GM18511 (cell line): ENCODE data around the gene COPS3.
A peak's percentile ranks its signal among the peaks of the same experiment; 100 is the strongest.

Experiments
- ATAC-seq: cut with Tn5 transposase; IDR thresholded peaks from one replicate; pipeline ENCODE4 v1.9.1; 2021; ENCODE audit warnings: mild to moderate bottlenecking, moderate library complexity; ENCODE audit not compliant: unreplicated experiment

The COPS3 gene

GRCh38 chr17:17223736-17224135 is 57.3 kb downstream of the COPS3 start:
- no peak for ATAC-seq

GRCh38 chr17:17221329-17221728 is 59.7 kb downstream of the COPS3 start:
- ATAC-seq: no peak

- ATAC-seq: no peak
Measured at GRCh38 chr17:17220529-17220928, 60.5 kb downstream of the COPS3 start.

GRCh38 chr17:17217995-17218394 is 63.1 kb downstream of the COPS3 start:
- ATAC-seq: no peak

DNA sequence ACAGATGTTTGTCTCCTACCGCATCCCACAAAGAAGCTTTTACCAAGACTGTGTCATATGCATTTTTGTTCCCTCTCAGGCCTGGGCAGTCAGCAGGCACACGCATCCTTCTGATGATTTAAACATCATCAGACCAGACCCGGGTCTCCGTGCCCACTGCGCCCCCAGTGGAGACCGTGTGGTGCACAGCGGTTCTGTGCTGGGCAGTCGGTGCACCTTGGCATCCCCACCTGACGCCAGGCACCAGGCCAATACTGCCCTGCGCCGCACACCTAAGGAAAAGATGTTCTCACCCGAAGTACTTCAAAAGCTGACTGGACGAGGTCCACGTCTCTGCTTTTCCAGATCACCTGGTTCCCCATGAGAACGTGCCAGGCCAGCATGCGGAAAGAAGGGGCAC is 64.3 kb downstream of the COPS3 start:
- ATAC-seq: no peak

DNA sequence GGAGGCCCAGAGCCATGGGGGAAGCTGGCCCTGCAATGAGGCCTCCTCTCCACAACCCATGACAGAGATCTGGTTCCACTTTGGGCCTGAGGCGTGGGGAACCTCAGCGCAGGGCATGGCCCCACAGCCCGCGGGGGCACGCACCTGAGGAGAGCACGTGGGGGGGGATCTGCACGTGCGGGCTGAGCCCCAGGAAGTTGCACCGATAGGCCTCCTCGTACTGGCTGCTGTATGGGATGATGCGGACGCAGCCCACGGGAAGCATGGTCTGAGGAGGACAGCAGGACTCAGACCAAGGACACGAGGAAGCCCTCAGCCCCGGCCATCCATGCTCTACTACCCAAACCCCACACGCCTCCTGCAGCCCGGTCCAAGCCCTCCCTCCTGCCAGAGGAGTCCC is 64.8 kb downstream of the COPS3 start:
- ATAC-seq: no peak

DNA sequence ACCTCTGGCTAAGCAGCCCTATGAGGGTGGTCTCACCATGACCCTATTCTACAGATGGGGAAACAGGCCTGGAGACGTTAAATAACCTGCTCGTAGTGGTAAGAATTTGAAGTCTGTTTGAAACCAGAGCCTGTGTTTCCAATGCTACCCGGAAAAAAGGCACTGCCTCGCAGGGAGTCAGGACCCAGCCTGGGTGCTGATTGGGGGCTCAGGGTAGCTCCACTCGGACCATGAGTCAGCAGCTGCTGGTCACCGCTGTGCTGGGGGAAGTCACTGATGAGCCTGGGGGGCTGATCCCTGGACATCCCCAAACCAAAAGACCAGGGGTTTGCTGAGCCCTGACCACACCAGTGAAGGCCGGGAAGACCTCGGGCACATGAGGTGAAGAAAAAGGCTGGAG is 65.5 kb downstream of the COPS3 start:
- ATAC-seq: no peak

- no peak for ATAC-seq
Measured at GRCh38 chr17:17214646-17215436, 66.2 kb downstream of the COPS3 start.

DNA sequence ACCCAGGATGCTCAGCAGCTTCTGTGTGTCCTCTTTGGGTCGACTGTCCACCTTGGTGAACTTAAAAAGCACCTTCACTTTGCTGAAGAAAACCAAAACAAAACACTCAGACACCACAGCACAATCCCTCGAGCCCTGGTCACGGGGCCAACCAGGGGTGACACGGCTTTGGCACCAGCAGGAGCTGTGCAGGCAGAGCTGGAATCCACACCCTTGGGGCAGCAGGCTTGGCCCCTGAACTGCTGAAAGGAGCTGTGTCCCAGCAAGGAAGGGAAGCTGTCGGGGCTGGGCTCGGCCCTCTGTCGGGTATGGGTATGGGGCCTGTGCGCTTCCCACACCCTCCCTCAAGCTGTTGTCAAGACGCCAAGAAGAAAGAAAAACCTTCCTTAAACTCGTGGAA is 67.3 kb downstream of the COPS3 start:
- ATAC-seq: no peak

- no peak for ATAC-seq
Measured at GRCh38 chr17:17207998-17208397, 73.0 kb downstream of the COPS3 start.

DNA sequence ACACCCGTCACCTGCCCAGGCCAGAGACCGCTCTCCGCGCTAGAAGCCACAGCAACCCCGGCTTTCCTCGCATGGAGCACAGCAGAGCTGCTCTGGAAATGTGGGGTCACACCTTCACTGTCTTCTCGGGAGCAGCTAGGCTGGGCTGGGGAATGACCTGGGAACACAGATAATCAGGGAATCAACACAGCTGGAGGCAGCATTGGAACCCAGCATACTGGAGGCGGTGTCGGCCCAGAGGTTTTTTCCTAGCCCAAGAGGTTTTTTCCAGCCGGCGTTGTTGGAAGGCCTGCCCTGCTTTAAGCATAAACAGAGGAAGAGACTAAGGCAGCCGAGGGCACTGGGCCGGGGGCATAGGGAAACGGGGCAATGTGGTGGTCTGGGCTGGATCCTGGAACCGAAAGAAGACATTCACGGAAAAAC is 74.1 kb downstream of the COPS3 start:
- no peak for ATAC-seq

DNA sequence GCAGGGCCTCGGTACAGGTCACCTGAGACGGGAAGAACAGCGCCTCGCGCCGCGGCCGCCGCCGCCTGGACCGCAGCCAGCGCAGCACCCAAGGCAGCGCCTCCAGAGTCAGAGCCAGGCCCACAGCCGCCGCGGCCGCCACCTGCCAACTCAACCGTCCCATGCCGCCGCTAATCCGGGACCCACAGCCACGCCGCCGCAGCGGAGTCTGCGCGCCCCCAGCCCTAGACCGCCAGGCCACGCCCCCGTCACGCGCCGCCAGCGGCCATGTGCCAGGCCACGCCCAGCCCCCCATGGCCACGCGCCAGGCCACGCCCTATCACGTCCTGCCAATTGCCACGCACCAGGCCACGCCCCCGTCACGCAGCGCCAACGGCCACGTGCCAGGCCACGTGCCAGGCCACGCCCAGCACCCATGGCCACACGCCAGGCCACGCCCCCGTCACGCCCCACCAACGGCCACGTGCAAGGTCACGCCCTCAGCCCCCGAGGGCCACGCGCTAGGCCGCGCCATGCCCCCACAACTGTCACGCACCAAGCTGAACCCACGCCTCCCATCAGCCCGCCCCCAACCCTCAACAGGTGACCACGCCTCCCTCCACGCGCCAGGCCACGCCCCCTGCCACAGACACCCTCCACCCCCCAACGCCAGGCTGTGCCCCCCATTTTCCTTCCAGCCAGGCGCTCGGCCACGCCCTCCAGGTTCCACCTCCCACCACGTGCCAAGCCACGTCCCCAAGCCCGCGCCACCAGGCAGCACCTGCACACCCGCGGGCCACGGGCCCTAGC is 74.7 kb downstream of the COPS3 start, which contains the start of gene PLD6:
Gene PLD6 (minus strand): TSS at position 210 of the 789 bp plus-strand sequence. CDS start 47 bp downstream, at position 163.
- ATAC-seq: peak; percentile 73

- ATAC-seq: peak; percentile 54
Measured at GRCh38 chr17:17205368-17206123, 75.5 kb downstream of the COPS3 start.

DNA sequence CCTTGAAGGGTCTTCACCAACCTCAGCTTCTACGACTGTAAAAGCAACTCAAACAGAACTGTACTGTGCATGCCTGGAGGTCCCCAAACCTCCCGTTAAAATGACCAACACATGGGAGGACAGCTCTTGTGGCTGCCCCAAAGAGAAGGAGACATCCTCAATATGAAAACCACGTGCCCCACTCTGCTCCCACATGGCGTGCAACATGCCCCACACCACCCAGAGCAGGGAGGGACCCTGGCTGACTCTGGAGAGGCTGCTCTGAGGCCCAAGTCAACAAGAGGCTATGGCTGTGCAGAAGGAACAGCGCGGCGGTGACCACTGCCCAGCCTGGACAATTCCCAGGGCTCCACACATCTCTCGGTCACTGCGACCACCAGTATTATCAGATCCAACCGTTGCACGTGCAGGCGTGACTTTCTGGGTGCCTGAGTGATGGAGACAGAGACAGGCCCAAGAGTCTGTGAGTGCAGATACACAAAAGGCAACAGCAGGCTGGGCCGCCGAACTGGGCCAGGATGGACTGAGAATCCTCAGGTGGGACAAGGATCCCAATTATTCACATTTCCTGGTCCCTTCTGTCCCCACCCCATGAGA is 76.3 kb downstream of the COPS3 start:
- ATAC-seq: no peak

DNA sequence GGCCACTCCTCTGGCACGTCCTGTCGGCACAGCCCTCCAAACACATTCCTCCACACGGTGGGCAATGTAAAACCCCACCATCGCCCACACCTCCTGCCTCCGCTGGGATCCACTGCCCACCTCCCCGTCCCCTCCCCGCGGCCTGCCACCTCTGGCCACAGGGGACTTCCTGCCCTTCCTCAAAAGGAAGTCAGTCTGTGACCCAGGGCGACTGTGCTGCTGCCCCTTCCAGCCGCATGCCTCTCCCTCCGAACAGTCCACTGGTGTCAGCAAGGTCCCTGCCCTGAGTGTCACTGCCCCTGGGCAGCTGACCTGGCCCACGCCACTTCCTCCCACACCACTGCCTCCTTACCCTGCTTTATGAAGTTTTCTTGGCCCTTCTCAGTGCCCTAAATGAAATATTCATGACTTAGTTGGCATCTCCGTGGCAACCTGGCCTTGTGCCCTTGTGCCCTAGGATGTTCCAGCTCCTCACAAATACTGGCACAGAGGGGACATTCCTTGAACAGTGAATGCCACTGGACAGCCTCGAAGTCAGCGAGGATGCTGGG is 76.9 kb downstream of the COPS3 start:
- ATAC-seq: no peak

DNA sequence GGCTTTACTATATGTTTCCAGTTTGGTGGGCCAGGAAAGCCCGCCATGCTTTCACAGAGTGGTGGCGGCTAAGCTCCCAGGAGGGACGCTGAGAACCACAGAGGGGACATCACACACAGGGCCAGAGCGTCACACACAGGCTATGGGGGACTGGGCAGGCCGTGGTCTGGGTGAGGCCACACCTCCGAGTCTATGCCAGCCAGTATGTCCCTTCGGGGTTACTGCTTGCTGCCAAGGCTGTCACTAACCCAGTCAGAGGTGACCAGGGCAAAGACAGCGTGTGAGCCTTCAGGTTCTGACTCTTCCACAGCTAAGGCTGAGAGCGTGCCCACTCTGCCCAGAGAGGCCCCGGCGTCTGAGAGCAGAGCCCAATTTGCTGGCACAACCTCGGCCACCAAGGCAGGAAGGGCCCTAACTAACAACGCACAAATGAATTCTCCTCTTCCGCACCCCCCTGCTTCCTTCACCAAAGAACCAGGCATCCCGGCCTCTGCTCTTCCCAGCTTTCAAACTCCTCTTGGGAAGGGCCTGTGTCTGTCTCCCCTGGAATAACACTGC is 77.8 kb downstream of the COPS3 start:
- no peak for ATAC-seq

GRCh38 chr17:17201907-17202306 is 79.1 kb downstream of the COPS3 start:
- no peak for ATAC-seq

DNA sequence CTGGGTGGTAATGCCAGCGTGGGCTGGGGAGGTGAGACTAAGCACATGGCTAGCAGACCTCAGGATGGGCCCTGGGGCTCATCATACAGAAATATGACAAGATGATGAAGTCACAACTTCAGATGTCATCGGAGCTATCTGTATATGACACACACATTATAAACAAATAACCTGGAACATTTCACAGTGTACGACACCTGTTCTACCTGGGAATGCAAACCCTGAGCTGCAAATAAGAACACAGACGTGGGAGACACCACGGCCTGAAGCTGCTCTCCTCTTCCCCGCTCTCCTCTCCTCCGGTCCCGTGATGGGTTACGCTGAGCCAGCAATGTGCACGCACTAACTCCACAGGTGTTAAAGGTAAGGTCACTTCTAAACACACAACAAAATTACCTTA is 79.8 kb downstream of the COPS3 start:
- ATAC-seq: no peak

DNA sequence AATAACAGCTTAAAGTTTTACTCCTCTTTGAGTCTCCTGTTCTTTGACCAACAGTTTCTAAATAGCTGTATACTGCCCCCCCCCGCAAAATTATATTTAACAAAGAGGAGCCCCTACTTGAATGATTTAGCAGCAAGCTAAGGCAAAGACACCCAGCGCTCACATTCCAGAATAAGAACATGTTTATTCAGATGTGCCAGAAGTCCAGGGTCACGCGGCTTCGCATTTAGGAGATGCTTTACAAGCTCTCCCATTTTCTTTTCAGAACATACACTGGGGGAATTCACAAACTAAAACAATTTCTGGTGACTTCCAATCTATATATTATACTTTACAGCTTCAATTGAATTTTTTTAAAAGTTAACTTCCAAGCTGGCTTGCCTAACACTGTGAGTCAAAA is 80.2 kb downstream of the COPS3 start:
- no peak for ATAC-seq

DNA sequence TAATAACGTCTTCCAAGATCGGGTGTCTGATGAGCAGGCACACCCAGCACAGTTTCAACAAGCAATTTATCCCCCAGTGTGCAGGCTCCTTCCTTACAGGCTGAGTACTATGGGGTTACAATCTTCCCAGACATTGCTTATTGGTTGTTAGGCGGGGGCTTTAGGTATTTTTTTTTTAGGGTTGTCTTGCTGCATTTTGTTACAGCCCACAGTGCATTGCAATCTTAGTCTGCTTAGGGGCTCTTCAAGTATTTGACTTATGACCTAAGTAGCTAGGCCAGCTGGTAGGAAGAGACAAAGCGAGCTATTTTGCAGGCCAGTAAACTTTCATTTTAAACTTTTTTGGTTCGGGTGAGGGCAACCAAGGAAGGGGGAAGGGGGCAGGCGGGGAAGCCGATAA is 80.7 kb downstream of the COPS3 start:
- no peak for ATAC-seq
